Measurements from ENCODE around the gene LYRM2.

LYRM2 gene

DNA sequence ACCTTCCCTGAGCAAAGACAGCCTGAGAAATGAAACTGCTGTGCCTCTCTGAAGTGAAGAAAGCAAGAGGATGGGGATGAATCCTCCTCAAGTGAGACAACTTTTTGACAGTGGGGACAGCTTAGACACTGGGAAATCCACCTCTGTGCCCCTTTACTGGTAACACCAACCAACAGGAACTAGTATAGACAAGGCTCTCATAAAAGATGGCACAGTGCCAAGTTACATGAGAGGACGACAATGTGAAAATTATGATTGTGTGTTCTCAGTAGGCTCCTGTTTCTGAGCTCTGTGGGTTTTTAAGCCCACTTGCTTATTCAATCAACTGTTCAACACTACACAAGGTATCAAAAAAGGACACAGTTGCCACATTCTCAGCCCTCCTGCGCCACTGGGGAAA is 41.6 kb upstream of the LYRM2 start:
- in situ Hi-C loops (cut with HindIII; ENCODE audit: low sequenced_read_pairs): no loop called here
- TF ChIP-seq, protein P1, sequence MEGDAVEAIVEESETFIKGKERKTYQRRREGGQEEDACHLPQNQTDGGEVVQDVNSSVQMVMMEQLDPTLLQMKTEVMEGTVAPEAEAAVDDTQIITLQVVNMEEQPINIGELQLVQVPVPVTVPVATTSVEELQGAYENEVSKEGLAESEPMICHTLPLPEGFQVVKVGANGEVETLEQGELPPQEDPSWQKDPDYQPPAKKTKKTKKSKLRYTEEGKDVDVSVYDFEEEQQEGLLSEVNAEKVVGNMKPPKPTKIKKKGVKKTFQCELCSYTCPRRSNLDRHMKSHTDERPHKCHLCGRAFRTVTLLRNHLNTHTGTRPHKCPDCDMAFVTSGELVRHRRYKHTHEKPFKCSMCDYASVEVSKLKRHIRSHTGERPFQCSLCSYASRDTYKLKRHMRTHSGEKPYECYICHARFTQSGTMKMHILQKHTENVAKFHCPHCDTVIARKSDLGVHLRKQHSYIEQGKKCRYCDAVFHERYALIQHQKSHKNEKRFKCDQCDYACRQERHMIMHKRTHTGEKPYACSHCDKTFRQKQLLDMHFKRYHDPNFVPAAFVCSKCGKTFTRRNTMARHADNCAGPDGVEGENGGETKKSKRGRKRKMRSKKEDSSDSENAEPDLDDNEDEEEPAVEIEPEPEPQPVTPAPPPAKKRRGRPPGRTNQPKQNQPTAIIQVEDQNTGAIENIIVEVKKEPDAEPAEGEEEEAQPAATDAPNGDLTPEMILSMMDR (IDR thresholded peaks at IDR 0.05; ENCODE audit: low read depth, low read length, missing control alignments): no peak
- no peak for DNase-seq (ENCODE audit: low read depth)
- H3K4me3 ChIP-seq (ENCODE audit: low read depth, low read length): no peak overlapping the region

GRCh38 chr6:89679215-89680120 is 40.9 kb upstream of the LYRM2 start:
- in situ Hi-C loops (cut with HindIII; ENCODE audit: low sequenced_read_pairs): no loop called here
- TF ChIP-seq, protein P1 (IDR thresholded peaks at IDR 0.05; ENCODE audit: low read depth, low read length, missing control alignments): no peak
- no peak overlapping the region for H3K4me3 ChIP-seq (ENCODE audit: low read depth, low read length)
- DNase-seq (ENCODE audit: low read depth): no peak

- TF ChIP-seq, protein P1 (IDR thresholded peaks at IDR 0.05; ENCODE audit: low read depth, low read length, missing control alignments): no peak
- DNase-seq (ENCODE audit: low read depth): no peak
- in situ Hi-C loops (cut with HindIII; ENCODE audit: low sequenced_read_pairs): no loop called here
- H3K4me3 ChIP-seq (ENCODE audit: low read depth, low read length): no peak overlapping the region
Measured at GRCh38 chr6:89678531-89678930, 40.0 kb upstream of the LYRM2 start.

- no peak overlapping the region for H3K4me3 ChIP-seq (ENCODE audit: low read depth, low read length)
- in situ Hi-C loops (cut with HindIII; ENCODE audit: low sequenced_read_pairs): no loop called here
- TF ChIP-seq, protein P1 (IDR thresholded peaks at IDR 0.05; ENCODE audit: low read depth, low read length, missing control alignments): no peak
- DNase-seq (ENCODE audit: low read depth): no peak
Measured at GRCh38 chr6:89675949-89676748, 37.6 kb upstream of the LYRM2 start.

GRCh38 chr6:89670935-89671565 is 32.5 kb upstream of the LYRM2 start:
- in situ Hi-C loops (cut with HindIII; ENCODE audit: low sequenced_read_pairs): no loop called here
- TF ChIP-seq, protein P1 (IDR thresholded peaks at IDR 0.05; ENCODE audit: low read depth, low read length, missing control alignments): no peak
- DNase-seq (ENCODE audit: low read depth): no peak
- H3K4me3 ChIP-seq (ENCODE audit: low read depth, low read length): no peak overlapping the region

GRCh38 chr6:89669002-89669401 is 30.5 kb upstream of the LYRM2 start:
- TF ChIP-seq, protein P1 (IDR thresholded peaks at IDR 0.05; ENCODE audit: low read depth, low read length, missing control alignments): no peak
- in situ Hi-C loops (cut with HindIII; ENCODE audit: low sequenced_read_pairs): no loop called here
- H3K4me3 ChIP-seq (ENCODE audit: low read depth, low read length): no peak overlapping the region
- no peak for DNase-seq (ENCODE audit: low read depth)

All from astrocyte of the cerebellum (primary cell).